Fibroblast of villous mesenchyme (primary cell): ENCODE data around the gene NRXN3. TPM values are rescaled to one million over a fixed set of nuclear protein-coding genes. Genes with fewer than 3 reads are reported as not detected.
A peak's percentile ranks its signal among the peaks of the same experiment; 100 is the strongest.

Experiments
- DNase-seq: peaks from one replicate; pipeline ENCODE4 v3.0.0-alpha.2; 2010; ENCODE audit warnings: low read depth
- H3K4me3 ChIP-seq: 2 replicates; pipeline ENCODE4 v1.5.1; 2011; ENCODE audit warnings: low read depth, mild to moderate bottlenecking, low read length
- CTCF ChIP-seq: IDR thresholded peaks from 2 replicates; pipeline ENCODE4 v1.5.1; 2012; ENCODE audit warnings: low read depth, mild to moderate bottlenecking, low read length; ENCODE audit not compliant: insufficient read depth
- total RNA-seq: library from RNA; depleted of rRNA; stranded (reverse); fragments of >200 nt; gene quantifications from 2 replicates; pipeline ENCODE4 v1.2.3, GENCODE V29; 2012

Gene NRXN3
- total RNA-seq, 1 donor: 7.3 TPM

GRCh38 chr14:79583738-79584408 is 1413.7 kb downstream of the NRXN3 start:
- no peak overlapping the region for H3K4me3 ChIP-seq
- DNase-seq: peak; percentile 55
- no peak for TF ChIP-seq CTCF

GRCh38 chr14:79584679-79585078 is 1414.5 kb downstream of the NRXN3 start:
- TF ChIP-seq CTCF: peak; percentile 35
- peak; percentile 77 for DNase-seq
- H3K4me3 ChIP-seq: no peak overlapping the region

GRCh38 chr14:79585845-79586244 is 1415.7 kb downstream of the NRXN3 start:
- TF ChIP-seq CTCF: no peak
- DNase-seq: no peak
- H3K4me3 ChIP-seq: no peak overlapping the region

GRCh38 chr14:79586416-79586815 is 1416.2 kb downstream of the NRXN3 start:
- H3K4me3 ChIP-seq: no peak overlapping the region
- DNase-seq: no peak
- no peak for TF ChIP-seq CTCF

- H3K4me3 ChIP-seq: no peak overlapping the region
- DNase-seq: no peak
- TF ChIP-seq CTCF: no peak
Measured at GRCh38 chr14:79586989-79587598, 1416.9 kb downstream of the NRXN3 start.

- TF ChIP-seq CTCF: no peak
- H3K4me3 ChIP-seq: no peak overlapping the region
- DNase-seq: no peak
Measured at GRCh38 chr14:79587875-79588274, 1417.7 kb downstream of the NRXN3 start.
